ENCODE measurements around the gene SLC38A1. TPM values are rescaled to one million over a fixed set of nuclear protein-coding genes. Genes with fewer than 3 reads are reported as not detected.
"Not testable (repeated sequence)": the region's sequence is repeated elsewhere in the genome, so short reads cannot be mapped to it uniquely, and the experiment has no call there.

The SLC38A1 gene
- total RNA-seq, 1 donor from 2014 or later, result 232 TPM

DNA sequence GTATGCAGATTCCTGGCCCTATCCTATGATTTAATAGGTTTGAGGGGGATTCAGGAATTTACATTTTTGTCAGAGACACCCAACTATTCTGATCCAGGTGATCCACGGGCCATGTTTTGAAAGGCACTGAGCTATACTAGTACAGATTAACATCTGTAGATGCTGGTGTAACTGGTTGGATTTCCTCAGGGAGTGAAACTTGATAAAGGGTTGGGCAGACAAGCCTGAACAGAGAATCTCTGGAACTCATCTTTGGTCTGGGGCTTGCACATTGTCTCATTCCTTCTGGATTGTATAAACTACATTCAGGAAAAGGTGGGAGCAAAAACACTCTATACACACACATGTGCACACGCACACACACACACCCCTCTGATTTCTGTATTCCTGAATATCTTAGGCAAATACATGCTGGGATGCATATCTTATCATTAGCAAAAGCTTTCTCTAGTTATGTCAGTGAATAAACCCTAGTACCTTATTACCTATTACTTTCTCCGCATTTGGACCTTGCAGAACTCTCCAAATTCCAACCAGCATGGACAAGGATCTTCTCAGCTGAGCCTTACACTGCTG, 104.6 kb downstream of the SLC38A1 start:
- no peak overlapping the region for H3K27ac Mint-ChIP-seq (ENCODE audit: unreplicated experiment)

DNA sequence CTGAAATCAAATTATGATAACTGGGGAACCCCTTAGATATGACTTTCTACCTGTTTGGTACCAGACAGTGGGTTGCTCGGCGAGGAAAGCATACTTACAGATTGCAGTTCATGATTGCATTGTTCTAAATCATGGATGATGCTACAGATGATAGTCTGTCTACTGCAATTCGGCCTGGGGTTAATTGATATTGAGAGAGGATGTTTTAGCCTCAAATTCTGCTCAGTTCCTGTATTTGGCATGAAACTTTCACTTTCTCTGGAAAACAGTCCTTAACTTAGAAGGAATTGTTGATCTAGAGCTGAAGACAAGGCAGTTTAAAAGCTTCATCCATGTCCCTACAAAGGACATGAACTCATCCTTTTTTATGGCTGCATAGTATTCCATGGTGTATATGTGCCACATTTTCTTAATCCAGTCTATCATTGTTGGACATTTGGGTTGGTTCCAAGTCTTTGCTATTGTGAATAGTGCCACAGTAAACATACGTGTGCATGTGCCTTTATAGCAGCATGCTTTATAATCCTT, 106.2 kb downstream of the SLC38A1 start:
- H3K4me3 Mint-ChIP-seq (ENCODE audit: unreplicated experiment); H3K27ac Mint-ChIP-seq (ENCODE audit: unreplicated experiment); H3K36me3 Mint-ChIP-seq (ENCODE audit: unreplicated experiment); H3K27me3 Mint-ChIP-seq (ENCODE audit: unreplicated experiment); H3K4me1 Mint-ChIP-seq (ENCODE audit: low read depth, unreplicated experiment); DNase-seq; H3K9me3 Mint-ChIP-seq (ENCODE audit: unreplicated experiment): not testable (repeated sequence)

More for the DNA sequence above, 104.6 kb downstream of the SLC38A1 start:
- TF ChIP-seq, protein P1, sequence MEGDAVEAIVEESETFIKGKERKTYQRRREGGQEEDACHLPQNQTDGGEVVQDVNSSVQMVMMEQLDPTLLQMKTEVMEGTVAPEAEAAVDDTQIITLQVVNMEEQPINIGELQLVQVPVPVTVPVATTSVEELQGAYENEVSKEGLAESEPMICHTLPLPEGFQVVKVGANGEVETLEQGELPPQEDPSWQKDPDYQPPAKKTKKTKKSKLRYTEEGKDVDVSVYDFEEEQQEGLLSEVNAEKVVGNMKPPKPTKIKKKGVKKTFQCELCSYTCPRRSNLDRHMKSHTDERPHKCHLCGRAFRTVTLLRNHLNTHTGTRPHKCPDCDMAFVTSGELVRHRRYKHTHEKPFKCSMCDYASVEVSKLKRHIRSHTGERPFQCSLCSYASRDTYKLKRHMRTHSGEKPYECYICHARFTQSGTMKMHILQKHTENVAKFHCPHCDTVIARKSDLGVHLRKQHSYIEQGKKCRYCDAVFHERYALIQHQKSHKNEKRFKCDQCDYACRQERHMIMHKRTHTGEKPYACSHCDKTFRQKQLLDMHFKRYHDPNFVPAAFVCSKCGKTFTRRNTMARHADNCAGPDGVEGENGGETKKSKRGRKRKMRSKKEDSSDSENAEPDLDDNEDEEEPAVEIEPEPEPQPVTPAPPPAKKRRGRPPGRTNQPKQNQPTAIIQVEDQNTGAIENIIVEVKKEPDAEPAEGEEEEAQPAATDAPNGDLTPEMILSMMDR (IDR thresholded peaks at IDR 0.05; ENCODE audit: partially characterized antibody, unreplicated experiment), result no peak
- no peaks in the 10 kb centered on the region for H3K36me3 Mint-ChIP-seq (ENCODE audit: unreplicated experiment)
- H3K4me1 Mint-ChIP-seq (ENCODE audit: low read depth, unreplicated experiment), result peaks cover 2% of the 10 kb centered on the region
- H3K4me3 Mint-ChIP-seq (ENCODE audit: unreplicated experiment), result no peak overlapping the region
- no peaks in the 10 kb centered on the region for H3K9me3 Mint-ChIP-seq (ENCODE audit: unreplicated experiment)
- no peak for DNase-seq
- H3K27me3 Mint-ChIP-seq (ENCODE audit: unreplicated experiment), result no peaks in the 10 kb centered on the region

DNA sequence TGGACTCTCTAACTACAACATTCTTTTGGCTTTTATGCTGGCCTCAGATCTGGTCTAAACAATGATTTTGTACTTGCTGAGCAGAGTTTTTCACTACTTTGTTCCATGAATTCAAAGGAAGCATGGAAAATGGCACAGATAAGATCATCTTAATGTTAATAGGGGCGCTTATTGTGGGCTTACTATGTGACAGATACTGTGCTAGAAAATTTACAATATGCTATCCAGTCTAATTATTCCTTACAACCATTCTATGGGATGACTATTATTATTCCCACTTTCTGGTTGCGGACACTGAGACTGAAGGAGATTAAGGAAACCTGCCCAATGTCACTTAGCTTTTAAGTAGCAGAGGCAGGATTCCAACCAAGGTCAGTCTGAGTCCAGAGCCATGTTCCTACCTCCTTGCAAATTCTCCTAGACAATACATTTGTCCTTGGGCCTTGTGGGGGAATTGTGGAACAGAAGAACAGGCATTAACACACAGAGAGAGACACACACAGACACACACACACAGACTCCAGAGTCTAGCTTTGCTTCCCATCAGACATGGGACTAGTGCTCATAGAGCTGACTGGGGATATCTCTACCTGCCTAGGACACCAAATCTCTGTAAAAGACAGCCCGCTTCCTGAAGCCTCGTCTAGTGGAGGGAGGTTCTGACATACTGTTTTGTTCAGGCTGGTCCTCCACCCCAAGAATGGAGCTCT, 107.7 kb downstream of the SLC38A1 start:
- TF ChIP-seq, protein P1 (IDR thresholded peaks at IDR 0.05; ENCODE audit: partially characterized antibody, unreplicated experiment), result no peak
- Mint-ChIP-seq H3K36me3 (ENCODE audit: unreplicated experiment) (peaks cover 6% of the 10 kb centered on the region), H3K27me3 (ENCODE audit: unreplicated experiment) (no peaks in the 10 kb centered on the region), H3K9me3 (ENCODE audit: unreplicated experiment) (no peaks in the 10 kb centered on the region), H3K27ac (ENCODE audit: unreplicated experiment) (no peak overlapping the region), H3K4me1 (ENCODE audit: low read depth, unreplicated experiment) (peaks cover 2% of the 10 kb centered on the region), H3K4me3 (ENCODE audit: unreplicated experiment) (no peak overlapping the region)
- DNase-seq, result no peak

DNA sequence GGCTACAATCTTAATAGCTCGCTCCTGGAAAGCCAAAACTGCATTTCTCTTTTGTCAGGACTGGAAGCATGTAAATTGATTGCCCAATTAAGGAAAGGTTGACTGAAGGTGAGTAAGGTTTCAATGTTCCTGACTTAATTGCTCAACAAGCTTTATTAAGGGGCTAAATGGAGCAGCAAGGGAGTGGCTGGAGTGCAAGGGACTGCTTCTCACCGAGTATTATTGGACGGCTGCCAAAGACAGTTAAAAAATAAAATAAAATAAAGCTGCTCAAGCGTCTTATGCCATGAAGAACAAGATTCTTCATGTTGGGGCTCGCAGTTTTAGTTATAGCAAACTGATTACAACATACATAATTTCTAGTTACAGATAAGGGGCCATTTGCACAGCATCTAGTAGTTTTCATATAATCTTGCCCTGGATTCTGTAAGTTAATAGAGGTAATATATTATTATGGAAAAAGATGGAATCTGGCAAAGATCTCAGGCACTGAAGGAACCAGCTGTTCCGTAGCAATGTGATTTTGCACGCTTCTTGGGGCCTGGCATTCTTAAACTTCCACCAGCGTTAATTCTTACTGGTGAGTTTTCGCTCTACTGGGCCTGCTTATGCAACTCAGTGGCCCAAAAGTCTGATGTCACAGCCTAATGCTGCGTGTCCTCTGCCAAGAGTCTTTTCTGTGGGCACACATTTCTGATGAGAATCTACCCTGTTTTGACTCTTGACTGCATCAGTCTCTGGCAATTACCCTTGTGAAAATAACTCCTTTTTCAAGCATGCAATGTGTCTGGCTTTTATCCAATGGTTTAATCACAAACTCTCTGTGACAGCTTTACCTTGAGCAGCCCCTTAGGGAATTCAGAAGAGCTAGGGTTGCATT, 108.5 kb downstream of the SLC38A1 start:
- Mint-ChIP-seq H3K4me1 (ENCODE audit: low read depth, unreplicated experiment) (peaks cover 2% of the 10 kb centered on the region), H3K27me3 (ENCODE audit: unreplicated experiment) (no peaks in the 10 kb centered on the region), H3K4me3 (ENCODE audit: unreplicated experiment) (no peak overlapping the region), H3K27ac (ENCODE audit: unreplicated experiment) (no peak overlapping the region), H3K36me3 (ENCODE audit: unreplicated experiment) (peaks cover 9% of the 10 kb centered on the region), H3K9me3 (ENCODE audit: unreplicated experiment) (no peaks in the 10 kb centered on the region)
- TF ChIP-seq, protein P1 (IDR thresholded peaks at IDR 0.05; ENCODE audit: partially characterized antibody, unreplicated experiment), result no peak
- DNase-seq, result no peak

DNA sequence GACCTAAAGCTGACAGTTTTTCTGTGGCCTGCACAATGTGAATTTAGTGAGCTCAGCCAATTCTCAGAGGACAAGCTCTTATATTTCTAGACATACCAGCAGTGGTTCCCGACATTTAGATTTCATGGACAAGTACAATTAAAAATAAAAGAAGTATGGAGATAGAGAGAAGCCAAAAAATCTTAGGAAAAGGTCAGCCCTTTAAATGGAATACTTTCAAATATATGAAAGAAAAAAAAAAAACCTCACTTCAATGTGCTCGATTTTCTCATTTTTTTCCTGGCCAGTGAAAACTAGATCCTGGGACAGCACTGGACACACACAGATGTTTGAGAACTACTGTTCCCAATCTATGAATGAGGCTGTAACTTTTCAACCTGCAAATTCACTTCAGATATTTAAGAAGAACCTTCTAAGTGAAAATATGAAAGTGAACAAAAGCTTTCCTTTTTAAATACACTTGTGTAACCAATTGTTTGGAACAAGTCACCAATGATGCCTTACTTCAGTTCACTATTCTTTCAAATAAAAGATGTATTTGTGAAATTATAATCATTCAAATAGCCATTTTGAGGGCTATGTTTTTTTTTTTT, 109.4 kb downstream of the SLC38A1 start:
- no peak overlapping the region for H3K27ac Mint-ChIP-seq (ENCODE audit: unreplicated experiment)
- no peak for DNase-seq
- H3K27me3 Mint-ChIP-seq (ENCODE audit: unreplicated experiment), result no peaks in the 10 kb centered on the region
- H3K4me1 Mint-ChIP-seq (ENCODE audit: low read depth, unreplicated experiment), result peaks cover 2% of the 10 kb centered on the region
- TF ChIP-seq, protein P1 (IDR thresholded peaks at IDR 0.05; ENCODE audit: partially characterized antibody, unreplicated experiment), result no peak
- peaks cover 9% of the 10 kb centered on the region for H3K36me3 Mint-ChIP-seq (ENCODE audit: unreplicated experiment)
- H3K9me3 Mint-ChIP-seq (ENCODE audit: unreplicated experiment), result no peaks in the 10 kb centered on the region
- H3K4me3 Mint-ChIP-seq (ENCODE audit: unreplicated experiment), result no peak overlapping the region

Data from glutamatergic neuron (in vitro differentiated cells).